GM18508 (cell line): Measurements from ENCODE around the gene ARL8A.
"Not testable (repeated sequence)": the region's sequence is repeated elsewhere in the genome, so short reads cannot be mapped to it uniquely, and the experiment has no call there.

Experiments
- ATAC-seq: cut with Tn5 transposase; IDR thresholded peaks from one replicate; pipeline ENCODE4 v1.9.1; 2021; ENCODE audit warnings: moderate number of reproducible peaks; ENCODE audit not compliant: insufficient read depth, unreplicated experiment

ARL8A gene

DNA sequence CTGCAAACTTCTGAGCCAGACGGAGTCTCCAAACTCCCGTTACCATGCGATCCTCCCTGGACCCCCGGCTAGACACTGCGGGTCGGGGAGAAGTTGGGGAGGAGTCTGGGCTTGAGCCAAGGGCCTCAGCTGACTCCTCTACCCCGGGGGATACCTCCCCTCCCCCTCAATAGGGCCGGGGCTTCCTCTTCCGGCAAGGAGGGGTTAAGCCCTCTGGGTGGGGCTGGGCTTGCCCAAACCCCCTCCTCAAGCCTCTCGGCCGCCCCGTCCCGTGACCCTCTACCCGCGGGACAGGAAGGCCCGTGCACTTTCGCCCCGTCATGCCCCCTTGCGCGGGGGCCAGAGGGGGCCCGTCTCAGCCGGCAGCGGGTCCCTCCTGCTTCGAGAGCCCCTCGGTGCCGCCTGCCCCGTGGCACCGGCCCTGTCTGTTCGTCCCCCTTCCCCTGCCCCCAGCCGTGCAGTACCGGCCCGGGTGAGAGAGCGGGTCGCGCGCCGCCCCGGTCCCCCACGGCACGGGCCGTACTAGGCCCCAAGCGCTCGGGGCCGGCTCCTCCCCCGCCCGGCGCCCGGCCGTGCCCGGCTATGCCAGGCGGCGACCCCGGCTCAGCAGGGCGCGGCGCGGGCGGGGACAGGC, 652 bp downstream of the ARL8A start:
- ATAC-seq: no peak

- ATAC-seq: no peak
Observed at GRCh38 chr1:202143011-202143767, 1.3 kb downstream of the ARL8A start.

- not testable (repeated sequence) for ATAC-seq
Observed at GRCh38 chr1:202141468-202141867, 3.1 kb downstream of the ARL8A start.

- no peak for ATAC-seq
Observed at GRCh38 chr1:202140833-202141232, 3.7 kb downstream of the ARL8A start.

- no peak for ATAC-seq
Observed at GRCh38 chr1:202135221-202135721, 9.3 kb downstream of the ARL8A start.

DNA sequence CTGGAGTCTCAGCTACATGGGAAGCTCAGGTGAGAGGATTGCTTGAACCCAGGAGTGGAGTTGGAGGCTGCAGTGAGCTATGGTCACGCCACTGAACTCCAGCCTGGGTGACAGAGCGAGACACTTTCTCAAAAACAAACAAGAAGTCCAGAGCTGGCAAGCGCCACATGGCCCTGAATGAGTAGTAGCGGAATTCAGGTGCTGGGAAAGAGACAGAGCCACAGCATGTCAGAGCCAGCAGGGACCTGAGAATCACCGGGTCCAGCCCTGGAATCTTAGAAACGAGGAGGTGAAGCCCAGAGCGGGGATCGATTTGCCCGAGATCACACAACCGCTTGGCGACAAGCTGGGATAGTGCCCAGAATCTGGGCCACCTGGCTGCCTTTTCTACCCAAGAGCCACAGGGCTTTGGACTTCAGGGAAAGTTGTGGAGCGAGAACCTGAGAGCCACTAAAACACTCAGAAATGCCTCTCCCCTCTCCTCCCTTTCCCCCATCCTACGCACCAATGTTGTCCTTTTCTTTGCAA, 9.8 kb downstream of the ARL8A start:
- no peak for ATAC-seq

- no peak for ATAC-seq
Observed at GRCh38 chr1:202133989-202134388, 10.5 kb downstream of the ARL8A start.

DNA sequence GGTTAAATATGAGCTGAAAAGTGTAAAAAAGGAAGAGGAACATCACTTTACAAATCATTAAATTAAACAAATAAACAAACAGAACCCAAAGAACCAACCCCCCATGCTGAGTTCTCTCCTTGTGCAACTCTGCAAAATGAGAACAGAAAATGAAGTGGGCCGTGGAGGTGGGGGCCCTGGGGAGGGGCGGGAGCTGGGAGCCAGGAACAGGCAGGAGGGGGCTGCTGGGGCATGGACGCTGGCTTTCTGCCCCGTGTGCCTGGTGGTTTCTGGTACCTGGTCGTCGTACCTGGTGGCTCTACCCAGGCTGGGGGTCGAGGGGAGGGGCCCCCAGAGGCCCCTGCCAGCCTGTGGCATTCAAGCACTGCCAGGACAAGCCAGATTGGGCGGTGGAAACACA, 11.0 kb downstream of the ARL8A start:
- no peak for ATAC-seq

DNA sequence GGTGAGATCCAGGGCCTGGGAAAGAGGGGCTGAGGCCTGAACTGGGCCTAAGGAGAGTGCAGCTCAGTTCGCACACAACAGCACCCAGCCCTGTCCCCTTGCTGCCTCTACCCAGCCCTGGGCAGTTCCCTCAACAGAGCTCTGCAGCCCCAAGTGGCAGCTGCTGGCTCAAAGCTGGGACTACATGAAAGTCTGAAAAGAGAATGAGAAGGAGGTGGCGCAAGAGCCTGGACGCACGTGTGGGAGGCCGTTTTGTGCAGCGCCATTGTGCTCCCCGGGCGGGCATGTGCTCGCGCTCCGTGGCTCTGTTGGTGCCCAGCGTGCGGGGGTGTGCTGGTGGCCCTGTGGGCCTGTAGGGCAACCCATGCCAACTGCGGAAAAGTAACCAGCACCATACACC, 11.5 kb downstream of the ARL8A start:
- ATAC-seq: no peak

DNA sequence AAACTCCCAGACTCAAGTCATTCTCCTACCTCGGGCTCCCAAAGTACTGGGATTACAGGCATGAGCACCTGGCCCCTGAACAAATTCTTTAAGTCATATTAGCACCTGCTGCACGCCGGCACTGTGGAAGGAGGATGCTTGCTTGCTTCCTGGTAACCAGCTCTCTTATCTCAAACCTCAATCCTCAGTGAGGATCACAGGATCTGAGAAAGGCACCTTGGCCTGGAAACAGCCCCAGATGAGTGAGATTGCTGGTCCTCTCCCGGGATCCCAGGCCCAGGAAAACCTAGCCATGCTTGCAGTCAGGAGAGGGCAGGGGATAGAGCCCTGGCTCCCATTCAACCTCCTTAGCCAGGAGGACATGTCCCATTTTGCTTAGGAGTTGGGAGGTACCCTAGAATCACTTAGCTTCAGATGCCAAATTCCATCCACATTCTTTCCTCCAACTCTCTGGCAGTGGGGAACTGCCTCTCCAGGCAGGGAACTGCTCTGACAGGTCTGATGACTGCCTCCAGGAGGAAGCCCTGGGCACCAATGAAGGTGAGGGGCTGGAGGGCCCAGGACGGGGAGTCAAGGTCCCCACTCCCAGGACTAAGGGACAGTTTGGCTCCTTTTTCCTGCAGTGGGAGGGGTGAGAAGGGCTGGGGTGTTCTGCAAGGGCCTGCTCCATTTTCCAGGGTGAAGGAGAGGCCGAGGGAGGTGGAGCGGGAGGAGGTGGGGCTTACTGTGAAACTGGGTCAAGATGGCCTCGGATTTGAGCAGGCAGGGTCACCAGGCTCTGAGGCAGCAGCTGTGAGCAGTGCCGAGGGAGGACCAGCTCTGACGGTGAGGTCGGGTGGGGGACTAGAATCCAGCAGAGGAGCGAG, 12.3 kb downstream of the ARL8A start:
- ATAC-seq: no peak

GRCh38 chr1:202130816-202131522, 13.6 kb downstream of the ARL8A start:
- ATAC-seq: no peak

DNA sequence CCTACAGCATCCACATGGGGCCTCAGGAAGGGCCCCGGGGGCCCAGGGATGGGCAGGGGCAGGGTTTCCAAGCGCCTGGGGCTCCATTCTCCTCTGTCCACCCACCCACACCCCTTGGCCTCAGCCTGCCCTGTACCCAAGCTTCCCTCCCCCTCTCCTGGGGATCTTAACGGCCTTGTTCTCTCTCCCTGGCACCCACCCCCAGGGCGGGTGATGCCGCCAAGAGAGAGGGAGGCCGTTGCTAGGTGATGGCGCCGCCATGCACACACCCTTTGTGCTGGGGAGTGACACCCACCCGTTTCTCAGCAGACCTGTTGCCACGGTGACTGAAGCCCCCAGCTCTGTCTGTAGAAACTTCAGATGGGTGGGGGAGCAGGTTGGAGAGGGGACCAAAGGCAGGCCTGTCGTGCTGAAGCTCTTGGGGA, 14.2 kb downstream of the ARL8A start:
- ATAC-seq: no peak

DNA sequence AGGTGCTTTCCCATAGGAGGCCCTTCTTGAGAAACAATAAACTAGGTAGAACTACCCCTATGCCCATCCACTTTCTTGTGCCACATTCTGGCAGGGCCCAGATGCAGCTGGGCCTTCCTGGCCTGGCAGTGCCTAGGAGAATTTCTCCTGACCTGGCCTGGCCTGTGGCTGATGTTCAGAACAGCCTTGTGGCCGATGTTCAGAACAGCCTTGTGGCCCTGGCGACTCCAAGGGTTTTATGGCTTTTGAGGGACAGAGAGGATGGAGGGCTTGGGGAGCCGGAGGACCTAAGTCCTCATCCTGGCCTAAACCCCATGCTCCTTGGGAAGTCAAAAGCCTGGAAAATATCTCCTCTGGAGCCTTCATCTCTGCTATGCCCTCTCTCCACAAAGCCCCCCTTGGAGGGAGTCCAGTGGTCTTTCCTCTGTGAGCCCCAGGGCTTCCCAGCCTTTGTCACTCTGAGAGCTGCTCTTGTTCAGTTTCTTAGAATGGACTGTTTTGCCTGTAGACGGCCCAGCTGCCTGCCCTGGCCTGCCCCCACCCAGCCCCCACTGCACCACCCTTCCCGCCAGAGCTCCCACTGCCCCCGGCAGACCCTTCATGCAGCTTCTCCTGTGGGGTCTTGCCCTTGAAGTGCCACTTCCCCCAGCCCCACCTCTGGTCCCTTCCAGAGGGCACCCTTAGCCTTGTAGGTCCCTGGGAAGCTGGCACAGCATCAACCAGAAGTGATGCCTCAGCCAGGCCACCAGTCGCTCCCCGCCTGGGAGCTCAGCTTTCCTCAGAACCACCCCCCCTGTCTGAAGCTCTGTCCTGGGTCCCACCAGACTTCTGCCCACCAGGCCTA, 14.9 kb downstream of the ARL8A start:
- no peak for ATAC-seq

GRCh38 chr1:202127836-202128622, 16.5 kb downstream of the ARL8A start:
- ATAC-seq: no peak

GRCh38 chr1:202127061-202127460, 17.5 kb downstream of the ARL8A start:
- ATAC-seq: no peak

DNA sequence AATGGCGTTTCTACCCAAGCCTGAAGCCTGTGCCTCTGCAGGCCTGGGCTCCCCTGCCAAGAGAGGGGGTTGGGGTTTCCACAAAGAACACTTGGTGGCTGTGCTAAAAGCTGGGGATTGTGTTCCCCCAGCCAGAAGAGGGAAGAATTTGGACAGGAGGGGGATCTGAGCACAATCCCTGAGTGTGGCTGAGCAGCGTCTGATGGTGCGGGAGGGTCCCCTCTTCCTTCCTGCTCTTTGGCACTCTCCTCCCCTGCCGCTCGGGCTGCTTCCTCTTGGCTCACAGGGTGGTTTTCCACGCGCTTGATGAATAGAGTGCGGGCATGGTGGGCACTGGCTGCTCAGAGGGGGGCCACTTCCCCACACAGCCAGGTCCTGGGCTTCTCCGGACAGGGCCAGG, 18.1 kb downstream of the ARL8A start:
- no peak for ATAC-seq

GRCh38 chr1:202125611-202126010, 18.9 kb downstream of the ARL8A start:
- ATAC-seq: no peak

GRCh38 chr1:202124142-202124541, 20.4 kb downstream of the ARL8A start:
- ATAC-seq: no peak
